Neutrophil (primary cell): Measurements from ENCODE around the gene FTCD.
"Not testable (repeated sequence)": the region's sequence is repeated elsewhere in the genome, so short reads cannot be mapped to it uniquely, and the experiment has no call there.

Experiments used
- H3K27ac ChIP-seq: fragments of 200-600 bp; sonication (generic); 2 replicates; pipeline ENCODE4 v1.5.1; 2016; ENCODE audit warnings: mild to moderate bottlenecking, moderate library complexity
- H3K27me3 ChIP-seq: fragments of 200-600 bp; sonication (generic); 2 replicates; pipeline ENCODE4 v1.6.0; 2016; ENCODE audit warnings: mild to moderate bottlenecking
- H3K36me3 ChIP-seq: fragments of 200-600 bp; sonication (generic); 2 replicates; pipeline ENCODE4 v1.5.1; 2017
- H3K4me1 ChIP-seq, 2 experiments: fragments of 200-600 bp in 1 of 2; sonication (generic) in 1 of 2; 1 replicate in 1 of 2; 2 replicates in 1 of 2; pipeline versions ENCODE4 v1.5.1 to v1.6.1; 2013 to 2016; ENCODE audit warnings: low read depth in 1 of 2, low read length in 1 of 2, mild to moderate bottlenecking in 1 of 2, moderate library complexity in 1 of 2; ENCODE audit not compliant: control insufficient read depth in 1 of 2, insufficient read depth in 1 of 2
- H3K4me3 ChIP-seq, 2 experiments: fragments of 200-600 bp in 1 of 2; sonication (generic) in 1 of 2; 1 replicate in 1 of 2; 2 replicates in 1 of 2; pipeline ENCODE4 v1.5.1; 2013 to 2016; ENCODE audit warnings: low read depth in 1 of 2, low read length in 1 of 2, mild to moderate bottlenecking in 1 of 2, moderate library complexity in 1 of 2
- H3K9me3 ChIP-seq: fragments of 200-600 bp; sonication (generic); 2 replicates; pipeline ENCODE4 v1.5.1; 2016
- CTCF ChIP-seq: fragments of 200-600 bp; sonication (generic); IDR thresholded peaks from 2 replicates; pipeline ENCODE4 v1.5.1; 2016; ENCODE audit warnings: antibody characterized with exemption

FTCD gene

GRCh38 chr21:46111193-46111571 is 44.2 kb downstream of the FTCD start:
- Histone ChIP-seq H3K9me3 (no peaks in the 10 kb centered on the region), H3K4me3 (no peak overlapping the region), H3K27ac (no peak overlapping the region), H3K27me3 (no peaks in the 10 kb centered on the region), H3K36me3 (no peaks in the 10 kb centered on the region), H3K4me1 (no peaks in the 10 kb centered on the region)
- TF ChIP-seq CTCF: no peak

GRCh38 chr21:46110499-46111192 is 44.7 kb downstream of the FTCD start:
- Histone ChIP-seq H3K27ac (no peak overlapping the region), H3K9me3 (no peaks in the 10 kb centered on the region), H3K4me1 (no peaks in the 10 kb centered on the region), H3K36me3 (no peaks in the 10 kb centered on the region), H3K27me3 (no peaks in the 10 kb centered on the region), H3K4me3 (no peak overlapping the region)
- no peak for TF ChIP-seq CTCF

- no peak for TF ChIP-seq CTCF
- Histone ChIP-seq H3K27me3 (peaks cover 9% of the 10 kb centered on the region), H3K4me1 (no peaks in the 10 kb centered on the region), H3K36me3 (no peaks in the 10 kb centered on the region), H3K27ac (no peak overlapping the region), H3K9me3 (no peaks in the 10 kb centered on the region), H3K4me3 (no peak overlapping the region)
These were observed 45.8 kb downstream of the FTCD start for GRCh38 chr21:46109313-46110221.

GRCh38 chr21:46108827-46109312 is 46.5 kb downstream of the FTCD start:
- H3K27me3 ChIP-seq: peaks cover 16% of the 10 kb centered on the region
- H3K36me3 ChIP-seq: no peaks in the 10 kb centered on the region
- no peak overlapping the region for H3K27ac ChIP-seq
- H3K9me3 ChIP-seq: no peaks in the 10 kb centered on the region
- H3K4me1 ChIP-seq: no peaks in the 10 kb centered on the region
- no peak overlapping the region for H3K4me3 ChIP-seq
- no peak for TF ChIP-seq CTCF

- H3K4me3 ChIP-seq, H3K27ac ChIP-seq, H3K9me3 ChIP-seq, H3K36me3 ChIP-seq, H3K4me1 ChIP-seq: not testable (repeated sequence)
- H3K27me3 ChIP-seq: peaks cover 29% of the 10 kb centered on the region
These were observed 48.0 kb downstream of the FTCD start for GRCh38 chr21:46107376-46107775.

GRCh38 chr21:46104104-46104503 is 51.3 kb downstream of the FTCD start:
- Histone ChIP-seq H3K36me3 (no peaks in the 10 kb centered on the region), H3K9me3 (no peaks in the 10 kb centered on the region), H3K4me3 (no peak overlapping the region), H3K27me3 (peaks cover 62% of the 10 kb centered on the region), H3K27ac (no peak overlapping the region), H3K4me1 (no peaks in the 10 kb centered on the region)
- no peak for TF ChIP-seq CTCF
